Muscle layer of duodenum (tissue), 2 donors: ENCODE data around the gene APAF1.
"Not testable (repeated sequence)": the region's sequence is repeated elsewhere in the genome, so short reads cannot be mapped to it uniquely, and the experiment has no call there.

Experiments
- H3K27ac ChIP-seq: one replicate; pipeline ENCODE4 v1.7.0; 2013; ENCODE audit warnings: mild to moderate bottlenecking, low read length
- H3K27me3 ChIP-seq: one replicate; pipeline ENCODE4 v1.7.0; 2013; ENCODE audit warnings: low read depth, mild to moderate bottlenecking, control low read depth, low read length
- H3K36me3 ChIP-seq, 2 donors: one replicate each; pipeline ENCODE4 v1.7.0; 2013; ENCODE audit warnings: low read length in 2 of 2, control low read depth in 1 of 2, mild to moderate bottlenecking in 1 of 2; ENCODE audit not compliant: insufficient read depth in 2 of 2, control insufficient read depth in 1 of 2
- H3K4me1 ChIP-seq, 2 donors: one replicate each; pipeline ENCODE4 v1.7.0; 2013; ENCODE audit warnings: low read length in 2 of 2, mild to moderate bottlenecking in 2 of 2, control low read depth in 1 of 2, moderate library complexity in 1 of 2; ENCODE audit not compliant: insufficient read depth in 2 of 2, control insufficient read depth in 1 of 2
- H3K4me3 ChIP-seq, 2 donors: one replicate each; pipeline ENCODE4 v1.7.0; 2013; ENCODE audit warnings: low read length in 2 of 2, low read depth in 1 of 2, mild to moderate bottlenecking in 1 of 2
- H3K9me3 ChIP-seq, 2 donors: one replicate each; pipeline ENCODE4 v1.7.0; 2013; ENCODE audit warnings: low read length in 2 of 2, control low read depth in 1 of 2, mild to moderate bottlenecking in 1 of 2; ENCODE audit not compliant: control insufficient read depth in 1 of 2
- donor health status: healthy.

Gene APAF1, protein sequence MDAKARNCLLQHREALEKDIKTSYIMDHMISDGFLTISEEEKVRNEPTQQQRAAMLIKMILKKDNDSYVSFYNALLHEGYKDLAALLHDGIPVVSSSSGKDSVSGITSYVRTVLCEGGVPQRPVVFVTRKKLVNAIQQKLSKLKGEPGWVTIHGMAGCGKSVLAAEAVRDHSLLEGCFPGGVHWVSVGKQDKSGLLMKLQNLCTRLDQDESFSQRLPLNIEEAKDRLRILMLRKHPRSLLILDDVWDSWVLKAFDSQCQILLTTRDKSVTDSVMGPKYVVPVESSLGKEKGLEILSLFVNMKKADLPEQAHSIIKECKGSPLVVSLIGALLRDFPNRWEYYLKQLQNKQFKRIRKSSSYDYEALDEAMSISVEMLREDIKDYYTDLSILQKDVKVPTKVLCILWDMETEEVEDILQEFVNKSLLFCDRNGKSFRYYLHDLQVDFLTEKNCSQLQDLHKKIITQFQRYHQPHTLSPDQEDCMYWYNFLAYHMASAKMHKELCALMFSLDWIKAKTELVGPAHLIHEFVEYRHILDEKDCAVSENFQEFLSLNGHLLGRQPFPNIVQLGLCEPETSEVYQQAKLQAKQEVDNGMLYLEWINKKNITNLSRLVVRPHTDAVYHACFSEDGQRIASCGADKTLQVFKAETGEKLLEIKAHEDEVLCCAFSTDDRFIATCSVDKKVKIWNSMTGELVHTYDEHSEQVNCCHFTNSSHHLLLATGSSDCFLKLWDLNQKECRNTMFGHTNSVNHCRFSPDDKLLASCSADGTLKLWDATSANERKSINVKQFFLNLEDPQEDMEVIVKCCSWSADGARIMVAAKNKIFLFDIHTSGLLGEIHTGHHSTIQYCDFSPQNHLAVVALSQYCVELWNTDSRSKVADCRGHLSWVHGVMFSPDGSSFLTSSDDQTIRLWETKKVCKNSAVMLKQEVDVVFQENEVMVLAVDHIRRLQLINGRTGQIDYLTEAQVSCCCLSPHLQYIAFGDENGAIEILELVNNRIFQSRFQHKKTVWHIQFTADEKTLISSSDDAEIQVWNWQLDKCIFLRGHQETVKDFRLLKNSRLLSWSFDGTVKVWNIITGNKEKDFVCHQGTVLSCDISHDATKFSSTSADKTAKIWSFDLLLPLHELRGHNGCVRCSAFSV (N-terminal part only)

DNA sequence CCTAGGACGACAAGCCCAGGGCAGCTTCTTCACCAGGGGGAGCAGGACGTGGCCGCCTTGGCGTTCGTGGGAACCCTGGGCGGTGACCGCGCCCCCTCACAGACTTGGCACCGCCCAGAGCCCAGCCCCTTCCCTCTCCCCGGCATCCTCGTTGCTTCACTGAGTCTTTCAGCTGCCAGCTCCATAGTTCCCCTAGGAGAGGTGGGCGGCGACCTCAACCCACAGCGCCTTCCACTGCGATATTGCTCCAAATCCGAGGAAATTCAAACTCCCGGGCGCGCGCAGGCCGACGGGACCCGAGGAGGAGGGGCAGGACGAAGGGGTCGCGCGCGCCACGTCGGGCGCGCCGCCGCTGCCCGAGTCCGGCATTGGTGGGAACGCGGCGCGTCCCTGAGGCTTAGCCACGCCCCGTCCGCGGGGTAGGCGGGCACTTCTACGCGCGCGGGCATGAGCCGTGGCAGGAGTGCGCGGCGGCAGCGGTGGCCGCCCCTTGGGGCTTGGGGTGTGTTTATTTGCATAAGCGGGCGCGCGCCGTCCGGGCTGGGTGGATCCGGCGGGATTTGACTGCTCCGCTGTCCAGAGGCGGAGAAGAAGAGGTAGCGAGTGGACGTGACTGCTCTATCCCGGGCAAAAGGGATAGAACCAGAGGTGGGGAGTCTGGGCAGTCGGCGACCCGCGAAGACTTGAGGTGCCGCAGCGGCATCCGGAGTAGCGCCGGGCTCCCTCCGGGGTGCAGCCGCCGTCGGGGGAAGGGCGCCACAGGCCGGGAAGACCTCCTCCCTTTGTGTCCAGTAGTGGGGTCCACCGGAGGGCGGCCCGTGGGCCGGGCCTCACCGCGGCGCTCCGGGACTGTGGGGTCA, at the start of gene APAF1, which contains the start of gene IKBIP:
Gene APAF1 (plus strand): TSS at position 579 of the 860 bp plus-strand sequence. CDS start 3,070 bp downstream, outside the sequence.
Gene IKBIP (minus strand): TSS at position 77 of the 860 bp plus-strand sequence. CDS start 87 bp downstream, outside the sequence.
- H3K36me3 ChIP-seq = peaks cover 13 to 14% of the 10 kb centered on the region in 2 donors
- no peaks in the 10 kb centered on the region for H3K27me3 ChIP-seq
- H3K4me3 ChIP-seq = peak within 1 kb of the TSS; percentile 95 to 97
- peaks cover 7 to 11% of the 10 kb centered on the region in 2 donors for H3K4me1 ChIP-seq
- H3K27ac ChIP-seq = peak within 1 kb of the TSS; percentile 82
- H3K9me3 ChIP-seq = no peaks in the 10 kb centered on the region

- not testable (repeated sequence) for H3K27me3 ChIP-seq, H3K4me3 ChIP-seq, H3K9me3 ChIP-seq, H3K27ac ChIP-seq
- H3K36me3 ChIP-seq = peaks cover 52 to 56% of the 10 kb centered on the region in 2 donors
- peaks cover 3 to 22% of the 10 kb centered on the region in 2 donors for H3K4me1 ChIP-seq
These were observed 47.8 kb upstream of the APAF1 start for GRCh38 chr12:98597313-98597712.

- no peaks in the 10 kb centered on the region for H3K27me3 ChIP-seq
- H3K4me1 ChIP-seq = peaks cover 0 to 5% of the 10 kb centered on the region in 2 donors
- H3K27ac ChIP-seq = no peak overlapping the region
- H3K4me3 ChIP-seq = no peak overlapping the region
- peaks cover 55 to 65% of the 10 kb centered on the region in 2 donors for H3K36me3 ChIP-seq
- no peaks in the 10 kb centered on the region for H3K9me3 ChIP-seq
These were observed 43.2 kb upstream of the APAF1 start for GRCh38 chr12:98601924-98602323.

- H3K27me3 ChIP-seq = no peaks in the 10 kb centered on the region
- H3K27ac ChIP-seq = no peak overlapping the region
- peaks cover 24 to 25% of the 10 kb centered on the region in 2 donors for H3K36me3 ChIP-seq
These were observed 38.6 kb upstream of the APAF1 start for GRCh38 chr12:98606359-98606988.

DNA sequence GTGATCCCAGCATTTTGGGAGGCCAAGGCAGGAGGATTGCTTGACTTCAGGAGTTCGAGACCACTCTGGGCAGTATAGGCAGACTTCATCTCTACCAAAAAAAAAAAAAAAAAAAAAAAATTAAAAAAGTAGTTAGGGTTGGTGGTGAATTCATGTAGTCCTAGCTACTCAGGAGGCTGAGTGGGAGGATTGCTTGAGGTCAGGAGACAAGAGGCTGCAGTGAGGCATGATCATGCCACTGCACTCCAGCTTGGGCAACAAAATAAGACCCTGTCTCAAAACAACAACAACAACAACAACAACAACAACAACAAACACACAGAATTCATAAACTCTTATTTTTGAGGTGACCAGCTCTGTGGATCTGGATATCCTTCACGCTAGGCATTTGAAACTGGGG, 34.5 kb upstream of the APAF1 start:
- H3K27me3 ChIP-seq = no peaks in the 10 kb centered on the region
- no peak overlapping the region for H3K4me3 ChIP-seq
- no peaks in the 10 kb centered on the region for H3K9me3 ChIP-seq
- H3K36me3 ChIP-seq = no peaks in the 10 kb centered on the region
- H3K4me1 ChIP-seq = no peaks in the 10 kb centered on the region
- no peak overlapping the region for H3K27ac ChIP-seq

More at GRCh38 chr12:98606359-98606988, 38.6 kb upstream of the APAF1 start:
- H3K4me1 ChIP-seq = no peaks in the 10 kb centered on the region
- H3K9me3 ChIP-seq = no peaks in the 10 kb centered on the region
- H3K4me3 ChIP-seq = no peak overlapping the region

- H3K4me1 ChIP-seq = no peaks in the 10 kb centered on the region
- H3K9me3 ChIP-seq = no peaks in the 10 kb centered on the region
- no peaks in the 10 kb centered on the region for H3K36me3 ChIP-seq
- no peaks in the 10 kb centered on the region for H3K27me3 ChIP-seq
- no peak overlapping the region for H3K27ac ChIP-seq
- no peak overlapping the region for H3K4me3 ChIP-seq
These were observed 32.3 kb upstream of the APAF1 start for GRCh38 chr12:98612696-98613334.

DNA sequence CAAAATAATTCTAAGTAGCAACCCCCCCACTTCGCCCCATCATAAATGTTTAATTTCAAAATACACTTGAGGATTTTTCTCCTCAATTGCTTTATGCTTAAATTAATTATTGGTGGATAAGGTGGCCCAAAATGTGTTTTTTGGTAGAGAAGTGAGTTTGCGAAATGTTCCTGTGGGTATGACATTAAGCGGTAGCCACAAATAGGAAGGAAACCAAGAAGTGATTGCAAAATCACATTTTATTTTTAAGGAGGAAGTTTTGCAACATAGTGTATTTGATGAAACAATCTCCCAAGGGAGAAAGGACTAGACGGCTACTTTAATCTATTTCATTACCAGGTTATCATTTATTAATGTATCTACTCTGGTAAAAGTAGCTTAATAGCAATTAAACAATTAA, 26.1 kb upstream of the APAF1 start:
- Histone ChIP-seq H3K27me3 (no peaks in the 10 kb centered on the region), H3K27ac (peak overlapping the region; percentile 16), H3K9me3 (no peaks in the 10 kb centered on the region), H3K36me3 (no peaks in the 10 kb centered on the region), H3K4me1 (no peaks in the 10 kb centered on the region), H3K4me3 (no peak overlapping the region)

GRCh38 chr12:98635657-98636323, 9.3 kb upstream of the APAF1 start:
- Histone ChIP-seq H3K27ac (no peak overlapping the region), H3K9me3 (no peaks in the 10 kb centered on the region), H3K4me3 (no peak overlapping the region), H3K4me1 (no peaks in the 10 kb centered on the region), H3K36me3 (no peaks in the 10 kb centered on the region), H3K27me3 (no peaks in the 10 kb centered on the region)

DNA sequence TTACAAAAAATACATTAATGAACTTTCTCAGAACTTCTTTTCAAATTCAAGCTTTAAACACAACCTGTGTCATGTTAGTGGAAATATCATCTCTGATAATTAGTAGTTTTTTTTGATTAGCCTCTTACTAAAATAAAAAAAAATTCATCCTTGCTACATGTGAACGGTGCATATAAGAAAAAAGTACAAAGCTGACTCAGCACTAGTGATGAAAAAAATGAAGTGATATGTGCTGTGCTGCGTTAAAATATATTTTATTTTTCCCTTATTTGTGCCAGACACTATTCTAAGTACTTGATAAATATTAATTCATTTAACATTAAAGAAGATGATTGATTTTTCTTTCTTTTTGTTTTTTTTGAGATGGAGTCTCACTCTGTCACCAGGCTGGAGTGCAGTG, 8.0 kb upstream of the APAF1 start:
- Histone ChIP-seq H3K4me1 (no peaks in the 10 kb centered on the region), H3K27me3 (no peaks in the 10 kb centered on the region), H3K27ac (no peak overlapping the region), H3K36me3 (no peaks in the 10 kb centered on the region), H3K4me3 (no peak overlapping the region), H3K9me3 (no peaks in the 10 kb centered on the region)
